Measurements from ENCODE around the gene SPOCK1.

- no peak for TF ChIP-seq POLR2AphosphoS5 (IDR thresholded peaks at IDR 0.05; ENCODE audit: borderline replicate concordance, low read depth, low read length)
- TF ChIP-seq EZH2 (IDR thresholded peaks at IDR 0.05), result no peak
- no peak for TF ChIP-seq FOXP2 (optimal IDR thresholded peaks at IDR 0.05; ENCODE audit: control extremely low read depth, extremely low read length, insufficient read depth)
Observed at GRCh38 chr5:137273511-137273910, 225.6 kb downstream of the SPOCK1 start.

All from SK-N-MC (cell line).